ENCODE data around the gene CALML4.

- no peak for TF ChIP-seq SUZ12 (IDR thresholded peaks at IDR 0.05)
- TF ChIP-seq SP1 (IDR thresholded peaks at IDR 0.05) = no peak
- TF ChIP-seq NFRKB (IDR thresholded peaks at IDR 0.05) = no peak
- no peak for TF ChIP-seq FOXM1 (IDR thresholded peaks at IDR 0.05; ENCODE audit: borderline replicate concordance)
Measured at GRCh38 chr15:68203956-68204355, 1.2 kb downstream of the CALML4 start.

All from HEK293T (cell line).